ENCODE data around the gene UGDH.

UGDH gene

GRCh38 chr4:39563346-39563847 is 36.2 kb upstream of the UGDH start:
- TF ChIP-seq CTCF (conservative IDR thresholded peaks at IDR 0.05) = no peak

GRCh38 chr4:39562792-39563191 is 35.6 kb upstream of the UGDH start:
- no peak overlapping the region for H3K27ac ChIP-seq
- no peak for TF ChIP-seq CTCF (conservative IDR thresholded peaks at IDR 0.05)

More at GRCh38 chr4:39563346-39563847, 36.2 kb upstream of the UGDH start:
- H3K27ac ChIP-seq = no peak overlapping the region

GRCh38 chr4:39559626-39560025 is 32.4 kb upstream of the UGDH start:
- TF ChIP-seq CTCF (conservative IDR thresholded peaks at IDR 0.05) = no peak
- no peak overlapping the region for H3K27ac ChIP-seq

- no peak for TF ChIP-seq CTCF (conservative IDR thresholded peaks at IDR 0.05)
Observed at GRCh38 chr4:39555472-39555871, 28.2 kb upstream of the UGDH start.

GRCh38 chr4:39548425-39549067 is 21.3 kb upstream of the UGDH start:
- peak overlapping the region; percentile 50 for H3K27ac ChIP-seq
- TF ChIP-seq CTCF (conservative IDR thresholded peaks at IDR 0.05) = no peak

More at GRCh38 chr4:39555472-39555871, 28.2 kb upstream of the UGDH start:
- H3K27ac ChIP-seq = no peak overlapping the region

GRCh38 chr4:39544580-39545315 is 17.5 kb upstream of the UGDH start:
- H3K27ac ChIP-seq = peak overlapping the region; percentile 90
- TF ChIP-seq CTCF (conservative IDR thresholded peaks at IDR 0.05) = no peak

- H3K27ac ChIP-seq = peak overlapping the region; percentile 90
Observed at GRCh38 chr4:39544080-39544479, 16.8 kb upstream of the UGDH start.

- peak overlapping the region; percentile 90 for H3K27ac ChIP-seq
- TF ChIP-seq CTCF (conservative IDR thresholded peaks at IDR 0.05) = no peak
Observed at GRCh38 chr4:39543034-39543433, 15.8 kb upstream of the UGDH start.
